Gastrocnemius medialis (tissue), 4 donors: ENCODE measurements around the gene PLCL1.

Source experiments
- CTCF ChIP-seq, 5 experiments: fragments of 450-650 bp in 3 of 5; fragments of 200-600 bp in 2 of 5; sonication (generic) in 2 of 5; IDR thresholded peaks in 4 of 5; conservative IDR thresholded peaks in 1 of 5; 1 replicate in 4 of 5; 2 replicates in 1 of 5; pipeline ENCODE4 v1.5.1; 2016 to 2019; ENCODE audit warnings: antibody characterized with exemption in 5 of 5, mild to moderate bottlenecking in 3 of 5, moderate library complexity in 3 of 5
- POLR2A ChIP-seq, 2 donors: fragments of 450-650 bp; IDR thresholded peaks; one replicate each; pipeline ENCODE4 v1.6.1; 2017; ENCODE audit warnings: antibody characterized with exemption in 2 of 2, mild to moderate bottlenecking in 2 of 2, moderate library complexity in 2 of 2

GRCh38 chr2:197965756-197966155 lies 161.4 kb downstream of the PLCL1 start:
- TF ChIP-seq POLR2A (IDR thresholded peaks at IDR 0.05) = no peak
- no peak for TF ChIP-seq CTCF (IDR thresholded peaks at IDR 0.05 in 4 of 5, conservative IDR thresholded peaks at IDR 0.05 in 1 of 5)
